HCT116 (cell line): ENCODE measurements around the gene TDRD3. TPM values are rescaled to one million over a fixed set of nuclear protein-coding genes. Genes with fewer than 3 reads are reported as not detected.
"Not testable (repeated sequence)": the region's sequence is repeated elsewhere in the genome, so short reads cannot be mapped to it uniquely, and the experiment has no call there.

Experiments
- ATAC-seq: fragments of 200-7000 bp; cut with Tn5 transposase; 2 replicates; pipeline ENCODE4 v1.9.1; 2020; ENCODE audit warnings: mild to moderate bottlenecking, moderate library complexity
- BruUV-seq: library from RNA; stranded (reverse); fragments of 400-500 nt; replicated peaks from 2 replicates; lab custom pipeline; 2021; lab: Mats Ljungman, UMichigan
- CTCF ChIA-PET: fragments of 300-600 bp; sonication (Branson Sonifier 250); formaldehyde crosslinking; loops from one replicate; lab custom pipeline; 2021; ENCODE audit warnings: antibody characterized with exemption; lab: Charles Lee
- POLR2A ChIA-PET: fragments of 300-600, 350-600 bp; sonication (Branson Sonifier 250); formaldehyde crosslinking; loops from one replicate; lab custom pipeline; 2021; ENCODE audit warnings: antibody characterized with exemption; lab: Charles Lee
- RAD21 ChIA-PET, 2 experiments: fragments of 300-600 bp; sonication (Branson Sonifier 250); formaldehyde crosslinking; loops; one replicate each; lab custom pipeline; 2023; ENCODE audit warnings: low total read pairs in 2 of 2; ENCODE audit not compliant: uncharacterized antibody in 2 of 2, unreplicated experiment in 2 of 2, low non-redundant PET in 1 of 2; lab: Charles Lee
- DNase-seq: peaks from one replicate; pipeline ENCODE4 v3.0.0-alpha.2; 2010; ENCODE audit warnings: low read depth, low spot score
- H2AFZ ChIP-seq: fragments of 200-600 bp; shearing (Covaris generic), sonication (generic); 2 replicates; pipeline ENCODE4 v1.6.1; 2017; ENCODE audit warnings: low read depth, mixed run types, mixed read lengths, antibody characterized with exemption, low read length; ENCODE audit not compliant: poor library complexity, severe bottlenecking
- H3K27ac ChIP-seq: 2 replicates; pipeline ENCODE4 v1.5.1; 2012; ENCODE audit warnings: low read depth, low read length
- H3K27me3 ChIP-seq: fragments of 200-600 bp; sonication (generic); 2 replicates; pipeline ENCODE4 v1.6.1; 2016; ENCODE audit warnings: mixed run types, low read length, mixed read lengths; ENCODE audit not compliant: insufficient read depth
- H3K36me3 ChIP-seq, 2 experiments: fragments of 200-500 bp in 1 of 2; fragments of 200-600 bp in 1 of 2; sonication (Bioruptor generic) in 1 of 2; sonication (generic) in 1 of 2; 2 replicates each; pipeline versions ENCODE4 v1.5.1 to v1.6.1; 2014 to 2016; ENCODE audit warnings: low read length in 2 of 2, inconsistent platforms in 1 of 2, mixed read lengths in 1 of 2, mixed run types in 1 of 2; ENCODE audit not compliant: insufficient read depth in 2 of 2, control insufficient read depth in 1 of 2
- H3K4me1 ChIP-seq, 2 experiments: fragments of 200-600 bp in 1 of 2; sonication (generic) in 1 of 2; 2 replicates each; pipeline versions ENCODE4 v1.5.1 to v1.6.1; 2012 to 2017; ENCODE audit warnings: low read length in 2 of 2, inconsistent platforms in 1 of 2, mild to moderate bottlenecking in 1 of 2, mixed read lengths in 1 of 2, mixed run types in 1 of 2, moderate library complexity in 1 of 2; ENCODE audit not compliant: insufficient read depth in 2 of 2, control insufficient read depth in 1 of 2
- H3K4me2 ChIP-seq: fragments of 200-600 bp; sonication (generic); 2 replicates; pipeline ENCODE4 v1.6.1; 2017; ENCODE audit warnings: mixed run types, low read length, mixed read lengths
- H3K4me3 ChIP-seq, 2 experiments: fragments of 200-600 bp in 1 of 2; sonication (generic) in 1 of 2; replicated peaks in 1 of 2; 2 replicates each; pipeline ENCODE4 v1.5.1; 2011 to 2016; ENCODE audit warnings: low read length in 2 of 2, control low read depth in 1 of 2, low read depth in 1 of 2, mild to moderate bottlenecking in 1 of 2, mixed read lengths in 1 of 2, mixed run types in 1 of 2
- H3K79me2 ChIP-seq: fragments of 200-600 bp; sonication (generic); 2 replicates; pipeline ENCODE4 v1.6.1; 2017; ENCODE audit warnings: mild to moderate bottlenecking, mixed run types, low read length, moderate library complexity, mixed read lengths; ENCODE audit not compliant: insufficient read depth
- H3K9ac ChIP-seq: fragments of 200-600 bp; sonication (generic); 2 replicates; pipeline ENCODE4 v1.6.1; 2016; ENCODE audit warnings: low read length, mixed read lengths
- H3K9me2 ChIP-seq: fragments of 200-600 bp; sonication (generic), shearing (Covaris generic); 2 replicates; pipeline ENCODE4 v1.6.1; 2017; ENCODE audit warnings: mixed run types, mild to moderate bottlenecking, moderate library complexity; ENCODE audit not compliant: insufficient read depth
- H3K9me3 ChIP-seq, 2 experiments: fragments of 200-500 bp in 1 of 2; fragments of 200-600 bp in 1 of 2; sonication (Bioruptor generic) in 1 of 2; sonication (generic) in 1 of 2; 2 replicates each; pipeline ENCODE4 v1.6.1; 2014 to 2017; ENCODE audit warnings: low read length in 2 of 2, mixed read lengths in 2 of 2, inconsistent platforms in 1 of 2, low read depth in 1 of 2, mild to moderate bottlenecking in 1 of 2, mixed run types in 1 of 2, moderate library complexity in 1 of 2; ENCODE audit not compliant: control insufficient read depth in 1 of 2, insufficient read depth in 1 of 2
- H4K20me1 ChIP-seq: fragments of 200-600 bp; sonication (generic), shearing (Covaris generic); 2 replicates; pipeline ENCODE4 v1.6.1; 2017; ENCODE audit warnings: mixed run types, mild to moderate bottlenecking, moderate library complexity; ENCODE audit not compliant: insufficient read depth
- JUND ChIP-seq: IDR thresholded peaks from 2 replicates; pipeline ENCODE4 v1.6.1; 2012
- POLR2AphosphoS5 ChIP-seq: IDR thresholded peaks from 2 replicates; pipeline ENCODE4 v1.6.1; 2011; ENCODE audit warnings: mild to moderate bottlenecking, low read depth, low read length, moderate library complexity
- ZNF274 ChIP-seq: fragments of 200-500 bp; sonication (Bioruptor generic); IDR thresholded peaks from 2 replicates; pipeline ENCODE4 v1.6.1; 2014; ENCODE audit warnings: mild to moderate bottlenecking, low read depth, low read length, inconsistent platforms
- intact Hi-C: fragments of 100-400 bp; cut with micrococcal nuclease; formaldehyde crosslinking; loops from 2 replicates; pipeline ENCODE4 v1.10.0; 2022
- total RNA-seq: library from RNA; stranded (reverse); gene quantifications from one replicate; pipeline ENCODE4 v1.2.1, GENCODE V29; 2021; ENCODE audit not compliant: unreplicated experiment

The TDRD3 gene
- total RNA-seq, 1 experiment from 2014 or later: 16.9 TPM

- Histone ChIP-seq H3K9me2 (no peaks in the 10 kb centered on the region), H3K4me2 (no peak overlapping the region), H3K9me3 (no peaks in the 10 kb centered on the region), H3K4me3 (no peak overlapping the region), H3K79me2 (peaks cover 36% of the 10 kb centered on the region), H3K4me1 (peaks cover 0 to 1% of the 10 kb centered on the region in 2 experiments; a peak in 2 of 4 replicates), H3K9ac (no peak overlapping the region), H4K20me1 (no peaks in the 10 kb centered on the region), H2AFZ (no peak overlapping the region), H3K27me3 (no peaks in the 10 kb centered on the region), H3K27ac (no peak overlapping the region), H3K36me3 (no peaks in the 10 kb centered on the region)
- ATAC-seq (no peak), DNase-seq (no peak)
- BruUV-seq: no TSS peak
- intact Hi-C loops: no loop called here
- RAD21 ChIA-PET: no interaction called here
- no peak for TF ChIP-seq ZNF274
- no peak for TF ChIP-seq JUND
- TF ChIP-seq POLR2AphosphoS5: no peak
- POLR2A ChIA-PET: no interaction called here
- CTCF ChIA-PET: no interaction called here
These were observed 10.1 kb downstream of the TDRD3 start for GRCh38 chr13:60407095-60407494.

- CTCF ChIA-PET, H3K9me3 ChIP-seq, H3K4me3 ChIP-seq, BruUV-seq, POLR2A ChIA-PET, H3K27me3 ChIP-seq, RAD21 ChIA-PET, H3K4me1 ChIP-seq, H4K20me1 ChIP-seq, H3K9me2 ChIP-seq, intact Hi-C loops, DNase-seq, H3K36me3 ChIP-seq, H3K4me2 ChIP-seq, H3K9ac ChIP-seq, H3K27ac ChIP-seq, H2AFZ ChIP-seq, ATAC-seq: not testable (repeated sequence)
- H3K79me2 ChIP-seq: peaks cover 32% of the 10 kb centered on the region
These were observed 10.8 kb downstream of the TDRD3 start for GRCh38 chr13:60407852-60408251.

DNA sequence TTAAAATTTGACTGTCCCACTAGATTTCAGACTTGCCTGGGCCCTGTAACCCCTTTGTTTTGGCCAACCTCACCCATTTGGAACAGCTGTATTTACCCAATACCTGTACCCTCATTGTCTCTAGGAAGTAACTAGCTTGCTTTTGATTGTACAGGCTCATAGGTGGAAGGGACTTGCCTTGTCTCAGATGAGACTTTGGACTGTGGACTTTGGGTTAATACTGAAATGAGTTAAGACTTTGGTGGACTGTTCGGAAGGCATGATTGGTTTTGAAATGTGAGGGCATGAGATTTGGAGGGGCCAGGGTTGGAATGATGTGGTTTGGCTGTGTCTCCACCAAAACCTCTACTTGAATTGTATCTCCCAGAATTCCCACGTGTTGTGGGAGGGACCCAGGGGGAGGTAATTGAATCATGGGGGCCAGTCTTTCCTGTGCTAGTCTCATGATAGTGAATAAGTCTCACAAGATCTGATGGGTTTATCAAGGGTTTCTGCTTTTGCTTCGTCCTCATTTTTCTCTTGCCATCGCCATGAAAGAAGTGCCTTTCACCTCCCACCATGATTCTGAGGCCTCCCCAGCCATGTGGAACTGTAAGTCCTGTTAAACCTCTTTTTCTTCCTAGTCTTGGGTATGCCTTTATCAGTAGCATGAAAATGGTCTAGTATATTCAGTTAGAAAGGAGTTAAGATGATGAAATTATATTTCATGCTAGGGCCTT is 12.7 kb downstream of the TDRD3 start:
- BruUV-seq, H3K27ac ChIP-seq, H4K20me1 ChIP-seq, H3K36me3 ChIP-seq, H3K9me2 ChIP-seq, CTCF ChIA-PET, ATAC-seq, H3K4me1 ChIP-seq, H2AFZ ChIP-seq, H3K9ac ChIP-seq, RAD21 ChIA-PET, H3K27me3 ChIP-seq, POLR2A ChIA-PET, intact Hi-C loops, H3K4me3 ChIP-seq, H3K4me2 ChIP-seq, DNase-seq, H3K9me3 ChIP-seq: not testable (repeated sequence)
- peaks cover 28% of the 10 kb centered on the region for H3K79me2 ChIP-seq
